Measurements from ENCODE around the gene BBS7. TPM values are rescaled to one million over a fixed set of nuclear protein-coding genes. Genes with fewer than 3 reads are reported as not detected.

Gene BBS7
- total and polyA plus RNA-seq, 9 of the 15 experiments (the other 6 are each of a cell fraction or from before 2014, with no cell fraction given): 13.4 to 25.8 (median 16.4) TPM

DNA sequence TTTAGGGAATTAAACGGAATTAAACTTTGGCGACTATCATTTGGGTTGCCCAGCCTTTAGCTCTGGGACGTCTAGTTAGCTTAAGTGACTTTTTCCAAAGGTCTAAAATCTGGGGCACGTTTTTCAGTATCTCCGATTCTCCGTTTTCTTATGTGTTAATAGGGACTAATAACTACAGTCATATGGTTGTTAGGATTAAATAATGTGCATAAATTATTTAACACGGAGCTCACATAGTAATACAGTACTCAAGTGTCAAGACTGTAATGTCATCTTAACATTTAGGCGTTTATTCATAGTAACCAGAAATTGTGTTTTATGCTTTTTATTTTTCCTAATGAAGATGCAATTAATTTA lies 46.1 kb downstream of the BBS7 start (continued):
- no peak for TF ChIP-seq HMG20A (CRISPR knock-in tag; conservative IDR thresholded peaks at IDR 0.05)
- peak; percentile 65 for TF ChIP-seq POLR2H (tag; IDR thresholded peaks at IDR 0.05; ENCODE audit: low read depth)
- no peak for TF ChIP-seq PML (IDR thresholded peaks at IDR 0.05; ENCODE audit: low read length)

DNA sequence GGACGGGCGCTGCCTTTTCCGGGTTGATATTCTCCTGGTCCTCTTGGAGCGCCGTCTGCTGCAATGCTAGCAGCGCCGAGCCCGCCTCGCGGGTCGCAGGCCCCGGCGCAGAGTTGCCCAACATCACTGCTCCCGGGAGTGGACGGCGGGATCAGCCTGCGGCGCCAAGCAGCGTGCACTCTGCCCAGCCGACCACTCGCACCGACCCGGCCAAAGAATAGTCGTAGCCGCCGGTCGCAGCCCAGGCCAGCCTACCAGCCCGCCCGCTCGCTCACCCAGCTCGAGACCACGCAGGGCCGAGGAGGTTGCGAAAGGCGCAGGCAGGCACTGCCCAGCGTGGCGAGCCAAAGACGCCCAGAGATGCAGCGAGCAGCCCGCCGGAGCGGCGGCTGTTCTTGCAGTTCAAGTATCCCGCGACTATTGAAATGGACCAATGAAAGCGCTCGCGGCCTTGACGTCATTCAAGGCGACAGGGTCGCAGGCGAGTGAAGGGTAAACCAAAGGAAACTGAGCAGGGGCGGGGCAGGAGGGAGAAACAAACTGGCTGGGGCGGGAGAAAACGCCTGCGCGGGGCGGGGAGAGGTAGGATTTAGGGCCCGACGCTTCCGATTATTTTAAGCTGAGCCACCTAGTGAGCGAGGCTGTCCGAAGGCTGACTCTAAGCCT lies 46.6 kb downstream of the BBS7 start, which contains the start of gene CCNA2:
CCNA2 (minus strand) TSS at position 379 of the 666 bp plus-strand sequence; CDS start at position 124, 255 bp downstream.
- Histone ChIP-seq H2AFZ (ENCODE audit: low read depth, low read length) (peak within 1 kb of the TSS; percentile 99), H3K9me1 (ENCODE audit: control insufficient read depth, insufficient read depth, low read length) (no peaks in the 10 kb centered on the region), H3K27ac (ENCODE audit: extremely low read depth, low read depth, low read length) (peak within 1 kb of the TSS; percentile 96), H4K20me1 (replicated peaks; ENCODE audit: control insufficient read depth, insufficient read depth, low read length) (peaks cover 7% of the 10 kb centered on the region; the same call in 1 of the 2 replicates), H3K36me3 (ENCODE audit: control insufficient read depth, insufficient read depth, low read length) (peaks cover 45% of the 10 kb centered on the region), H3K9ac (ENCODE audit: insufficient read depth in 1 of 2, low read depth in 2 of 2, low read length in 2 of 2) (peak within 1 kb of the TSS; percentile 98), H3K4me2 (ENCODE audit: insufficient read depth, low read length) (peak within 1 kb of the TSS; percentile 95), H3K4me1 (replicated peaks in 1 of 2; ENCODE audit: control insufficient read depth in 2 of 2, insufficient read depth in 2 of 2, low read length in 2 of 2) (peaks cover 0 to 20% of the 10 kb centered on the region in 2 experiments; a peak in 4 of 5 replicates), H3K4me3 (peak within 1 kb of the TSS; percentile 99), H3K79me2 (ENCODE audit: control insufficient read depth, insufficient read depth, low read length) (peaks cover 47% of the 10 kb centered on the region), H3K9me3 (replicated peaks; ENCODE audit: control insufficient read depth, insufficient read depth, low read depth, low read length) (no peaks in the 10 kb centered on the region), H3K27me3 (ENCODE audit: control insufficient read depth in 2 of 2, insufficient read depth in 2 of 2, low read length in 2 of 2) (no peaks in the 10 kb centered on the region)
- under 1% methylated on average over 49 of the region's 63 CpGs for WGBS (ENCODE audit: insufficient coverage, low coverage, missing lambda C conversion rate)
- intact Hi-C loops (cut with micrococcal nuclease) (loop anchor here (2.0 to 5.0 kb wide), 2 partner anchors 23 to 49 kb away; partner anchors contain the start of genes BBS7 and EXOSC9), in situ Hi-C loops (cut with MboI) (no loop called here)
- CTCF ChIA-PET (ENCODE audit: low intra/inter-chr PET ratio): no interaction called here
- peak; percentile 93 for ATAC-seq
- peak; percentile 93 to 99 (median 94) for DNase-seq (ENCODE audit: extremely low read depth in 1 of 4, low spot score in 3 of 4)
- POLR2A ChIA-PET: interaction anchor here (0.5 to 4.1 kb wide), 9 partner anchors 9 to 194 kb away, joined by 3 to 21 read pairs (median 4); partner anchors contain the start of genes BBS7 and EXOSC9
- FAIRE-seq: peak; percentile 90
- no TSS peak for BruUV-seq (replicated peaks)
- TF ChIP-seq, protein P1, sequence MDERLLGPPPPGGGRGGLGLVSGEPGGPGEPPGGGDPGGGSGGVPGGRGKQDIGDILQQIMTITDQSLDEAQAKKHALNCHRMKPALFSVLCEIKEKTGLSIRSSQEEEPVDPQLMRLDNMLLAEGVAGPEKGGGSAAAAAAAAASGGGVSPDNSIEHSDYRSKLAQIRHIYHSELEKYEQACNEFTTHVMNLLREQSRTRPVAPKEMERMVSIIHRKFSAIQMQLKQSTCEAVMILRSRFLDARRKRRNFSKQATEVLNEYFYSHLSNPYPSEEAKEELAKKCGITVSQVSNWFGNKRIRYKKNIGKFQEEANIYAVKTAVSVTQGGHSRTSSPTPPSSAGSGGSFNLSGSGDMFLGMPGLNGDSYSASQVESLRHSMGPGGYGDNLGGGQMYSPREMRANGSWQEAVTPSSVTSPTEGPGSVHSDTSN (CRISPR knock-in tag; IDR thresholded peaks at IDR 0.05; ENCODE audit: low read depth): no peak
- TF ChIP-seq, protein P1 (tag; conservative IDR thresholded peaks at IDR 0.05; ENCODE audit: low read depth): peak; percentile 52
- no peak for TF ChIP-seq RFX7 (CRISPR knock-in tag; IDR thresholded peaks at IDR 0.05)
- TF ChIP-seq GABPB1 (CRISPR knock-in tag; IDR thresholded peaks at IDR 0.05): peak; percentile 72
- TF ChIP-seq ZNF232 (CRISPR knock-in tag; IDR thresholded peaks at IDR 0.05): no peak
- peak; percentile 45; the same call in 1 of the 2 replicates for TF ChIP-seq ZNF274 (IDR thresholded peaks at IDR 0.05; ENCODE audit: borderline replicate concordance, low read depth, low read length)
- TF ChIP-seq, protein P2, sequence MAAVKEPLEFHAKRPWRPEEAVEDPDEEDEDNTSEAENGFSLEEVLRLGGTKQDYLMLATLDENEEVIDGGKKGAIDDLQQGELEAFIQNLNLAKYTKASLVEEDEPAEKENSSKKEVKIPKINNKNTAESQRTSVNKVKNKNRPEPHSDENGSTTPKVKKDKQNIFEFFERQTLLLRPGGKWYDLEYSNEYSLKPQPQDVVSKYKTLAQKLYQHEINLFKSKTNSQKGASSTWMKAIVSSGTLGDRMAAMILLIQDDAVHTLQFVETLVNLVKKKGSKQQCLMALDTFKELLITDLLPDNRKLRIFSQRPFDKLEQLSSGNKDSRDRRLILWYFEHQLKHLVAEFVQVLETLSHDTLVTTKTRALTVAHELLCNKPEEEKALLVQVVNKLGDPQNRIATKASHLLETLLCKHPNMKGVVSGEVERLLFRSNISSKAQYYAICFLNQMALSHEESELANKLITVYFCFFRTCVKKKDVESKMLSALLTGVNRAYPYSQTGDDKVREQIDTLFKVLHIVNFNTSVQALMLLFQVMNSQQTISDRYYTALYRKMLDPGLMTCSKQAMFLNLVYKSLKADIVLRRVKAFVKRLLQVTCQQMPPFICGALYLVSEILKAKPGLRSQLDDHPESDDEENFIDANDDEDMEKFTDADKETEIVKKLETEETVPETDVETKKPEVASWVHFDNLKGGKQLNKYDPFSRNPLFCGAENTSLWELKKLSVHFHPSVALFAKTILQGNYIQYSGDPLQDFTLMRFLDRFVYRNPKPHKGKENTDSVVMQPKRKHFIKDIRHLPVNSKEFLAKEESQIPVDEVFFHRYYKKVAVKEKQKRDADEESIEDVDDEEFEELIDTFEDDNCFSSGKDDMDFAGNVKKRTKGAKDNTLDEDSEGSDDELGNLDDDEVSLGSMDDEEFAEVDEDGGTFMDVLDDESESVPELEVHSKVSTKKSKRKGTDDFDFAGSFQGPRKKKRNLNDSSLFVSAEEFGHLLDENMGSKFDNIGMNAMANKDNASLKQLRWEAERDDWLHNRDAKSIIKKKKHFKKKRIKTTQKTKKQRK (IDR thresholded peaks at IDR 0.05; ENCODE audit: borderline replicate concordance, low read depth, low read length): no peak
- TF ChIP-seq, protein P3, sequence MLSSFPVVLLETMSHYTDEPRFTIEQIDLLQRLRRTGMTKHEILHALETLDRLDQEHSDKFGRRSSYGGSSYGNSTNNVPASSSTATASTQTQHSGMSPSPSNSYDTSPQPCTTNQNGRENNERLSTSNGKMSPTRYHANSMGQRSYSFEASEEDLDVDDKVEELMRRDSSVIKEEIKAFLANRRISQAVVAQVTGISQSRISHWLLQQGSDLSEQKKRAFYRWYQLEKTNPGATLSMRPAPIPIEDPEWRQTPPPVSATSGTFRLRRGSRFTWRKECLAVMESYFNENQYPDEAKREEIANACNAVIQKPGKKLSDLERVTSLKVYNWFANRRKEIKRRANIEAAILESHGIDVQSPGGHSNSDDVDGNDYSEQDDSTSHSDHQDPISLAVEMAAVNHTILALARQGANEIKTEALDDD (IDR thresholded peaks at IDR 0.05): 0 out of 2 replicates have a peak, but pooled peaks have one; percentile 25
- peak; percentile 89 for TF ChIP-seq MBD2 (IDR thresholded peaks at IDR 0.05; ENCODE audit: borderline replicate concordance, low read depth)
- TF ChIP-seq ZNF174 (CRISPR knock-in tag; IDR thresholded peaks at IDR 0.05): no peak
- peak; percentile 60; the same call in 1 of the 2 replicates for TF ChIP-seq GTF2F1 (IDR thresholded peaks at IDR 0.05; ENCODE audit: low read depth, low read length)
